Muscle of leg (tissue), 11 donors: ENCODE results near the gene ZNF273. TPM values are rescaled to one million over a fixed set of nuclear protein-coding genes. Genes with fewer than 3 reads are reported as not detected.

Source experiments
- DNase-seq: peaks from one replicate; pipeline ENCODE4 v3.0.0; 2013
- H3K27ac ChIP-seq: one replicate; pipeline ENCODE4 v1.5.1; 2013; ENCODE audit warnings: mild to moderate bottlenecking, low read length, control low read depth
- H3K27me3 ChIP-seq: one replicate; pipeline ENCODE4 v1.6.1; 2013; ENCODE audit warnings: low read length; ENCODE audit not compliant: control insufficient read depth, insufficient read depth
- H3K36me3 ChIP-seq: one replicate; pipeline ENCODE4 v1.6.1; 2013; ENCODE audit warnings: low read length; ENCODE audit not compliant: control insufficient read depth, insufficient read depth
- H3K4me1 ChIP-seq: one replicate; pipeline ENCODE4 v1.6.1; 2013; ENCODE audit warnings: low read length; ENCODE audit not compliant: control insufficient read depth, insufficient read depth
- H3K4me3 ChIP-seq: one replicate; pipeline ENCODE4 v1.5.1; 2013; ENCODE audit warnings: low read length, control low read depth
- H3K9me3 ChIP-seq: replicated peaks from 2 replicates; pipeline ENCODE4 v1.6.1; 2013; ENCODE audit warnings: low read depth, low read length; ENCODE audit not compliant: control insufficient read depth
- WGBS: methylation state at CpG from one replicate; pipeline ENCODE4 v1.1.5; 2013; ENCODE audit warnings: missing lambda C conversion rate; ENCODE audit not compliant: insufficient coverage; 5-methylcytosine and 5-hydroxymethylcytosine counted together
- polyA plus RNA-seq, 8 donors: library from polyadenylated mRNA; unstranded; fragments of 120-200 nt; gene quantifications; one replicate each; pipeline versions ENCODE4 v1.2.1 to v1.2.3, GENCODE V29; 2013; ENCODE audit warnings: inconsistent platforms in 1 of 8, low replicate concordance in 1 of 8; ENCODE audit not compliant: insufficient read length in 8 of 8, insufficient read depth in 1 of 8
- total RNA-seq: library from RNA; stranded (reverse); fragments of 120-200 nt; gene quantifications from one replicate; pipeline ENCODE4 v1.2.4, GENCODE V29; 2013

ZNF273 gene
- total and polyA plus RNA-seq, 9 donors: 4.6 to 6.4 (median 5.2) TPM

DNA sequence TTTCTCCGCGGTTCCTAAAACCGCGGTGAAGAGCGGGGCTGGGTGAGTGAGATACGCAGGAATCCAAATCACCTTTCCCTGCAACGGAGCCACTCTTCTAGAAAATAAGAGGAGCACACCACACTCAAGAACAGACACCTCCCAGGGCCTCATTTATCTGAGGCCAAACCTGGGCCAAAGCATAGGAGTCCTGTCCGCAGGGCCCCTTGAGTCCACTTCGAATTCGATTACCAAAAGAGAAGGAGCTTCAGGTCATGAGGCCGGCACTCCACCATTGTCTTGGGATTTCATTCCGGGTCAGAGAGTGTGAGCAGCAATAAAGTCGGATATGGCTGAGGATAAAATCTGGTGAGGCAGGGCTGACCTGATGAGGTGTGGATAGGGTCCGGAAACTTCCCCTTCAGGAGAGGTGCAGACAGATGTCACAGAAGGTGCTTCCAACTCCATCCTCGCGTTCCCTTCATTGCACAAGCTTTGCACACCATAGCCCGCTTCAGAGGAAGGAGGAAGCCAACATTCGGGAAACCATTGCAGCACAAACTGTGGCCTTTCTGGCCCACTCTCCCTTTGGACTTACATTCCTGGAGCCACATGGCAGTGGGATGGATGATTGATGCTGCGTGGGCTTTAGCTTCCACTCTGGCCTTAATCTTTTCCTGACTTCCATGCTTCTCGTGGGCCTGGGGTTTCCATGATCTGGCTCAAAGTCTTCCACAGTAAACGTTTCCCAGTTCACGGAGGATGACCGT, 27.2 kb upstream of the ZNF273 start:
- Histone ChIP-seq H3K9me3 (peaks cover 34% of the 10 kb centered on the region), H3K27me3 (peaks cover 3% of the 10 kb centered on the region), H3K4me1 (peaks cover 5% of the 10 kb centered on the region), H3K36me3 (no peaks in the 10 kb centered on the region), H3K27ac (no peak overlapping the region), H3K4me3 (no peak overlapping the region)
- WGBS: 86% methylated on average over 20 of the region's 23 CpGs
- DNase-seq: no peak

DNA sequence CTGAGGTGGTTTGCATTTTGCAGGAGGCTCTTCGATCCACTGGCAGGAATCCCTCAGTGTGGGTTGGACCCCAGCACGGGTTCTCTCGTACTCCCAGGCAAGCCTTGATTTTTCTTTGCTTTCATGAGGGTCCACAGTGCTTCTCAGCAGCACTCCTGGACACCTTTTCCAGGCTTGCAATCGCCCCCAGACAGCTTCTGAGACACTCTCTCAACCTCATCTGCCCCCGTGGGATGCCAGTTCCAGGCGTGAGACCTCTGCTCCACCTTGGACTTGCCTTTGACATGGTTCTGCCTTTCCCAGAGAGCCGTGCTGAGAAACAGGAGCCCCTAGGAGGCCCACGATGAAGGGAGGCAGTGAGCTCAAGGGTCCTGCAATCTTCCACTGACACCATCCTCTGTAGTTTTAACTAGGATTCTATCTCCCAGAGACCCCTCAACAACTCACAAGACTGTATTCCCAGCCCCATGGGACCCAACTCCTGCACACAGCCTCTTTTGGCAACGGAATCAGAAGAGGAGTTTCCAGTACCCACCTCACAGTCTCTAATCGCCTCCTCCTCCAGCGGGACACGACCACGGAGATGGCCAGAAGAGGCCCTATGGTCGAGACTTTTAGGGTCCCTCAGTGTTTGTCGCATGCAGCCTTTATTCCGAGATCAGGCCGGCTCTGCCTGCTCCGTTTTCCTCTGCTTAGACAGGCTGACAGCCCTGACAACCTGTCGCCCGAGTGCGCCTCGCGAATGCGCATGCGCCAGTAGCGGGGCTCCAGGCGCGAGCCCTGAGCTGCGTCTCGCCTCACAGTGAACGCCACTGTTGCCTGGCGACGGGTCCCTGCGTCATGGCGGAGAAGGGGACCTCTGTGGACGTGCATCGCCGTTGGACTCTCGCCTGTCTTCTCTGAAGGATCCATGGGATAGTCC, 26.0 kb upstream of the ZNF273 start:
- Histone ChIP-seq H3K27ac (no peak overlapping the region), H3K36me3 (no peaks in the 10 kb centered on the region), H3K9me3 (peaks cover 31% of the 10 kb centered on the region), H3K27me3 (peaks cover 3% of the 10 kb centered on the region), H3K4me3 (peak overlapping the region; percentile 14), H3K4me1 (peaks cover 5% of the 10 kb centered on the region)
- DNase-seq: peak; percentile 54
- 18% methylated on average over 39 of the region's 39 CpGs for WGBS

DNA sequence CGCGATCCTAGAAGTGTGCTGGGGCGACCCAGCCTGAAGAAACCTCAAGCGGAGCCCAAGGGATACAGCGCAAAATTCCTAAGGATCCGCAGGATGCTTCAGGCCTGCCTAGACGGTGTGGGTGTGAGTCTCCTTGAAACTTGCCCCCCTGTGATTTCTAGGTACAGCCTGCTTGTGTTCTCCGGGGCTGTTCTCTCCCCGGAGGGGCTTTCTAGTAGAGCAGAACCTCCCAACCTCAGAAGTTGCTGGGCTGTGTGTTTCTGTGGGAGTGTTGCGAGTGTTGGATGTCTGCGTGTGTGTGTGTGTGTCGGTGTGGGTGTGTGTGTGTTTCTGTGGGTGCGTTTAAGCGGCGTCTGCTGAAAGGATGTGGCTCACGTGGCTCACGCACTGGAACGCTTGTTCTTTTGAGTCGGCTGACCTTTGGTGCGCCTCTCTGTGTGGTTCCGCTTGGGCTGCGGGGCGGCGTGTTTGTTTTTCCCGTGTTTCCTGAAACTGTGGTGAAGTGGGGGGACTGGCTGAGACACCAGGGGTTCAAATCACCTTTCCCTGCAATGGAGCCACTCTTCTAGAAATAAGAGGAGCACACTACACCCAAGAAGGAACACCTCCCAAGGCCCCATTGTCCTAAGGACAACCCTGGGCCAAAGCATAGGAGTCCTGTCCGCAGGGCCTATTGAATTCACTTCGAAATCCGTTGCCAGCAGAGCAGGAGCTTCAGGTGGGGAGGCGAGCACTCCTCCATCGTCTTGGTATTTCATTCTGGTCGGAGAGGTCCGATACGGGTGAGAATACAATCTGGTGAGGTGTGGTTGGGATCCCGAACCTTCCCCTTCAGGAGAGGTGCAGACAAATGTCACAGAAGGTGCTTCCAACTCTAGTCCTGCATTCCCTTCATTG, 25.1 kb upstream of the ZNF273 start:
- H3K4me1 ChIP-seq: peaks cover 5% of the 10 kb centered on the region
- peaks cover 31% of the 10 kb centered on the region for H3K9me3 ChIP-seq
- 64% methylated on average over 21 of the region's 34 CpGs for WGBS
- H3K4me3 ChIP-seq: no peak overlapping the region
- DNase-seq: no peak
- H3K27me3 ChIP-seq: peaks cover 11% of the 10 kb centered on the region
- no peaks in the 10 kb centered on the region for H3K36me3 ChIP-seq
- no peak overlapping the region for H3K27ac ChIP-seq

DNA sequence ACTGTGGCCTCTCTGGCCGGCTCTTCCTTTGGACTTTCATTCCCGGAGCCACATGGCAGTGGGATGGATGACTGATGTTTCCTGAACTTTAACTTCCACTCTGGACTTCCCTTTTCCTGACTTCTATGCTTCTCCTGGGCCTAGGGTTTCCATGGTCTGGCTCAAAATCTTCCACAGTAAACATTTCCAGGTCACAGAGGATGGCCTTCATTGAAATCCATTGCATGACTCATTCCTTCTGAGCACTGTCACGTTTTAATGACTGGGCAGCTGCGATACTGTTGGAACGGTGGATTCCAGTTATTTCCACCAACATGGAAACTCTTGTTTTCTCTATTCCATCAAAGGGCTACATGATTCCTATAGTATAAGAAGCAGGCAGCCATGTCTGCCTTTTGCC, 24.4 kb upstream of the ZNF273 start:
- H3K27me3 ChIP-seq: peaks cover 17% of the 10 kb centered on the region
- H3K4me3 ChIP-seq: no peak overlapping the region

DNA sequence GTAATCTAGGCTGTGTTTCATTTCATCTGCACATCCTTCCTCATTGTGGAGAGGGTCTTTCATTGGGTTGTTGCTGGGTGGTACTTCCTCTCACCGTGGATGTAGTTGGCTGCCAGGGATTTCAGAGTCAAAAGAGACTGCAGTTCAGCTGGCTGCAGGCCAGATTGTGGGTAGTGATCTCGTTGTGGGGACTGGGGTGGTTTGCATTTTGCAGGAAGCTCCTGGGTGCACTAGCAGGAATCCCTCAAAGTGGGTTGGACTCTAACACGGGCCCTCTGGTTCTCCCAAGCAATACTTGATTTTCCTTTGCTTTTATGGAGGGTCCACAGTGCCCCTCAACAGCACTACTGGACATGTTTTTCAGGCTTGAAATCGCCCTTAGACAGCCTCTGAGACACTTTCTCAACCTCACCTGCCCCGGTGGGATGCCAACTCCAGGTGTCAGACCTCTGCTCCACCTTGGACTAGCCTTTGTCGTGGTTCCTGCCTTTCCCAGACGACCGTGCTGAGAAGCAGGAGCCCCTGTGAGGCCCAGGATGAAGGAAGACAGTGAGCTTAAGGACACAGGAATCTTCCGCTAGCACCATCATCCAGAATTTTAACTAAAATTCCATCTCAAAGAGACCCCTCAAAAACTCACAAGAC, 23.9 kb upstream of the ZNF273 start:
- Histone ChIP-seq H3K4me3 (no peak overlapping the region), H3K27me3 (peaks cover 17% of the 10 kb centered on the region), H3K27ac (no peak overlapping the region), H3K4me1 (peaks cover 5% of the 10 kb centered on the region), H3K9me3 (peaks cover 31% of the 10 kb centered on the region), H3K36me3 (no peaks in the 10 kb centered on the region)
- DNase-seq: no peak
- 78% methylated on average over 5 of the region's 9 CpGs for WGBS

More for the DNA sequence above, 24.4 kb upstream of the ZNF273 start:
- H3K4me1 ChIP-seq: peaks cover 5% of the 10 kb centered on the region
- no peak overlapping the region for H3K27ac ChIP-seq
- DNase-seq: no peak
- H3K36me3 ChIP-seq: no peaks in the 10 kb centered on the region
- WGBS: 78% methylated on average over 3 of the region's 5 CpGs
- H3K9me3 ChIP-seq: peaks cover 31% of the 10 kb centered on the region

DNA sequence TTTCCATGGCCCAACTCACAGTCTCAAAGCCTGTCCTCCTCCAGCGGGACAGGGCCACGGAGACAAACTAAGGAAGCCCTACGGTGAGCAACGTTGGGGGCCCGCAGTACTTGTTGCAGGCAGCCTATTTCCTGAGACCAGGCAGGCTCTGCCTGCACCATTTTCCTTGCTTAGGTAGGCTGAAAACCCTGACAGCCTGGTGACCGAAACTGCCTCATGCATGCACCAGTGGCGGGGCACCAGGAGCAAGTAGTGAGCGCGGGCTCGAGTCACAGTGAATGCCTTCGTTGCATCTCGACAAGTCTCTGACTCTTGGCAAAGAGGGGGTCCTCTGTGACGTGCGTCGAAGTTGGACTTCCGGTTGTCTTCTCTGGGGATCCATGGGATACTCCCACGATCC, 23.3 kb upstream of the ZNF273 start:
- H3K9me3 ChIP-seq: peaks cover 30% of the 10 kb centered on the region
- H3K27ac ChIP-seq: no peak overlapping the region
- peaks cover 22% of the 10 kb centered on the region for H3K27me3 ChIP-seq
- WGBS: 92% methylated on average over 17 of the region's 17 CpGs
- H3K36me3 ChIP-seq: no peaks in the 10 kb centered on the region
- H3K4me1 ChIP-seq: peaks cover 5% of the 10 kb centered on the region
- H3K4me3 ChIP-seq: no peak overlapping the region
- no peak for DNase-seq

DNA sequence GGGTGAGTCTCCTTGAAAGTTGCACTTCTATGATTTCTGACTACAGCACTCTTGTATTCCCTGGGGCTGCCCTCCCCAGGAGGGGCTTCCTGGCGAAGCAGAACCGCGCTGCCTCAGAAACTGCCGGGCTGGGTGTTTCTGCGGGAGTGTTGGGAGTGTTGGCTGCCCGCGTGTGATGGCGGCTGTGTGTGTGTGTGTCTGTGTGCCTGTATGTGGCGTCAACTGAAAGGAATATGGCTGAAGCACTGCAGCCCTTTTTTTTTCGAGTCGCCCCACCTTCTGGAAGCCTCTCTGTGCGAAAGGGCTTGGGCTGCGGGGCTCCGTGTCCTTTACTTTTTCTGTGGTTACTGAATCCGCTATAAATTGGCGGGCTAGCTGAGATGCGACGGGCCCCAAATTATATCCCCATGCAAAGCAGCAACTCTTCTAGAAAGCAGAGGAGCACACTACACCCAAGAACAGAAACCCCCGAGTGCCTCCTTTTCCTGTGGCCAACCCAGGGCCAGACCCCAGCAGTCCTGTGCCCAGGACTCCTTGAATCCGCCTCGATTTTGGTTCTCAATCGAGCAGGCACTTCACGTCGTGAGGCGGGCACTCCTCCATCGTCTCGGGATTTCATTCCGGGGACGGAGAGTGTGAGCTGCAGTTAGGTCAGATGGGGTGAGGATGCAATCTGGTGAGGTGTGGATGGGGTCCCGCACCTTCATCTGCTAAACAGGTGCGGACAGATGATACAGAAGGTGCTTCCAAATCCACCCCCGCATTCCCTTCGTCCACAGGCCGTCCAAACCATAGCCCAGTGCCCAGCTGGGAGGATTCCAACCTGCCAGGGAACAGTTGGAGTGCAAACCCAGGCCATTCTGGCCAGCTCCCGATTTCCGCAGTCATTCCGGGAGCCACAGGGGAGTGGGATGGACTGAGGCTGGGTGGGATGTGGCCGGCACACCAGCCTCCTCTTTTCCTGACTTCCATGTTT, 22.5 kb upstream of the ZNF273 start:
- WGBS: 95% methylated on average over 32 of the region's 38 CpGs
- peaks cover 5% of the 10 kb centered on the region for H3K4me1 ChIP-seq
- DNase-seq: no peak
- no peak overlapping the region for H3K4me3 ChIP-seq
- no peaks in the 10 kb centered on the region for H3K36me3 ChIP-seq
- H3K27ac ChIP-seq: no peak overlapping the region
- peaks cover 22% of the 10 kb centered on the region for H3K27me3 ChIP-seq
- peaks cover 23% of the 10 kb centered on the region for H3K9me3 ChIP-seq

DNA sequence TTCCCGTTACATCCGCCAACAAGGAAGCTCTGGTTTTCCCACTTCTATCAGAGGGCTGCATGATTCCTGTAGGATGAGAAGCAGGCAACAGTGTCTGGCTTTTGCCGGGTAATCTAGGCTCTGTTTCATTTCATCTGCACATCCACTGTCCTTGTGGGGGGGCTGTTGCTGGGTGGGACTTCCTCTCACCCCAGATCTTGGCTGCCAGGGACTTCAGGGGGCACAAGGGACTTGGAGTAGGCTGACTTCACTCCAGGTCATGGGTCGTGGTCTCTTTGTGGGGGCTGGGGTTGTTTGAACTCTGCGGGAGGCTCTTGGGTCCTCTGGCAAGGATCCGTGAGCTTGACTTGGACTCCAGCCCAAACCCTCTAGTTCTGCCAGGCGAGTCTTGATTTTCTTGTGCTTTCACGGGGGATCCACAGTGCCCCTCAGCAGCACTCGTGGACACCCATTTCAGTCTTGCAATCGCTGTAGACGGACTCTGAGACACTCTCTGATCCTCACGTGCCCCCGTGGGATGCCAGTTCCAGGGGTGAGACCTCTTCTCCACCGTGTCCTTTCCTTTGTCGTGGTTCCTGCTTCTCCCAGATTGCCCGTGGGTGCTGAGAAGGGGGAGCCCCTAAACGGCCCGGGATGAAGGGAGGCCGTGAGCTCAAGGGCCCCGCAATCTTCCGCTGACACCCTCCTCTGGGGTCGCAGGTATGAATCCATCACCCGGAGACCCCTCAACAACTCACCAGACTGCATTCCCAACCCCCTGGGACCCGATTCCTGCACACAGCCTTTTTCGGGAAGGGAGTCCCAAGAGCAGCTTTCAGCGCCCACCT, 21.4 kb upstream of the ZNF273 start:
- Histone ChIP-seq H3K27ac (no peak overlapping the region), H3K4me3 (no peak overlapping the region), H3K36me3 (no peaks in the 10 kb centered on the region), H3K9me3 (peaks cover 21% of the 10 kb centered on the region), H3K4me1 (peaks cover 5% of the 10 kb centered on the region), H3K27me3 (peaks cover 24% of the 10 kb centered on the region)
- WGBS: 70% methylated on average over 16 of the region's 26 CpGs
- DNase-seq: no peak
